ENCODE measurements around the gene ITGBL1.

ITGBL1 gene

DNA sequence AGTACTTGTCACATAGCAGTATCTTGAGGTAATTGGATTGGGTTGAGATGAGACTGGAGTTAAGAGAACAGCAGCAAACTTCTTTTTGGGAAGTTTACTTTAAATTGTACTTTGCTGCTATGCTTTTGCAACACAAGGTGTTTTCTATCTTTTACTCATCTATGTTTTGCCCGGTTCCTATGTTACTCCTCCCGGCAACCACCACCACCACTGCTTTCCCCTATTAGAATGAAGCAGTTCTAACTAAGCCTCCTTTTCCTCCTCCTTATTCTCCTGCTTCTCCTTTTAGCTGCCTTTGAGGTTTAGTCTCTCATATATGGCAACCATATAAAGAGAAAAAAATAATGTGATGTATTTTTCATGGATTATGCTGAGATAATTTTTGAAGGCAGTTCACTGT lies 233.5 kb downstream of the ITGBL1 start:
- in situ Hi-C loops (cut with MboI; ENCODE audit: low sequenced_read_pairs), result no loop called here

DNA sequence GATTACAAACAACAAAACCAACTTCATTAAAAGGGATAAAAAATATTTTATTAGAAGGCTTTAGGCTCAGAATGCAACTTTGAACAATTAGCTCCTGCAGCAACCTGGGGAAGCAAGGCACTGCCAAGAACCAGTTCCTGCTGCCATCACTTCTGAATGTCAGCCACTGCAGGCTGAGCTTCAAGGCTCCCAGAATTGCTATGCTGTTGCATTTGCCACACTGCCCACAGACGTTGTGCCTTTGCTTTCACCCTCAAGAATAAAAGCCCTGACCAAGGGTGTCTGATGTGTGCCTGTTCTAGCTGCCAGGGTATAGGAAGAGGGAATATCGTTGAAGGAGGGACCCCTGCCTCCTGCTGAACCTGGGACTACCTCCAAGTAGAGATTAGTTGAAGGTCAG lies 238.4 kb downstream of the ITGBL1 start:
- in situ Hi-C loops (cut with MboI; ENCODE audit: low sequenced_read_pairs), result no loop called here

DNA sequence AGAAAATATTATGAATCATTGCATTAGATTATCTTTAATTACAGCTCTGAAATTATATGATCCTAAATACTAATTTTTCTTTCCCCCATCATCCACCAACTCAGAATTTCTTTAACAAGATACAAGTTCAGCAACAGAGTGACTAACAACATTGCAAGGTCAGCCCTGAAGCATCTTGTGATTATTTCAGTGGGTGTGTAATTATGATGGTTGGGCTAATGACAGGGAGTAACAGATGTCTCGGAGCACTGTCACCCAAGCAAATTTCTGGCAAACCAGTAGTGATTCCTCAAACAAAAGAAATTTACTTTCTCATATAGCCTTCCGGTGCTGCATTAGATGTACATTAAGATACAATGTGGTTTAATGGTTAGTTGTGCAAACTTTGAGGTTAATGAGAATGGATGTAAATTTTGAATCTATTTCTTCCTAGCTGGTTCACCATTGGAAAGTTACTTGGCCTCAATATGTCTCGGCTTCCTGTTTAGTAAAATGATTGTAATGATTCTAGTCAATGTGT lies 238.9 kb downstream of the ITGBL1 start:
- in situ Hi-C loops (cut with MboI; ENCODE audit: low sequenced_read_pairs), result no loop called here

DNA sequence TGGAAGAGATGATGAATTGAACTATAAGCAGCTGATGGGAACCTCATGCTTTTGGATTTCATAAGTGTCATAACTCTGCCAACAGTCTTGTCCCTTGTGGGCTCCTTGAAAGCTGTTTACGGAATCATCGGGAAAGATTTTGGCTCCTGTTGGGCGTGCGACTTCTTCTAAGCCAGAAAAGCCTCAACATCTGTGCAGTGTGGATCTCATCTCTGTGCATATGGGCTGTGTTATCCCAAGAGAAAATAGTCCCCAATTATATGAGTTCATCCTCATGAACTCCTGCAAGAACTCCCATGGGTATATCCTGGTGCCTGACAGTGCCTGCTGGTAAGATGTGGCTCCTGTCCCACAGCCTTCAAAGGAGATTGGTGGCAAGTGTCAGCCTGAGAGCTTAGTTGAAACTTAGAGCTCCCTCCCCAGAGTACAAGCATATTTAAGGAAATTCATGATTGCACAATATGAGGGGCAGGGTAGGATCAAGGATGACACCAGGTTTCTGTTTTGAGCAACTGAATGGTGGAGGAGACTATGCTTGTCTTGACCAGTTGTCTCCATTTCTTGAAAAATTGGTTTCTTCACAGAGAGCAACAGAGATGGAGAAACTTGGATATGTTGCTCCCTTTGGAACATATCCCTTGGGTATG lies 243.5 kb downstream of the ITGBL1 start:
- in situ Hi-C loops (cut with MboI; ENCODE audit: low sequenced_read_pairs), result no loop called here

DNA sequence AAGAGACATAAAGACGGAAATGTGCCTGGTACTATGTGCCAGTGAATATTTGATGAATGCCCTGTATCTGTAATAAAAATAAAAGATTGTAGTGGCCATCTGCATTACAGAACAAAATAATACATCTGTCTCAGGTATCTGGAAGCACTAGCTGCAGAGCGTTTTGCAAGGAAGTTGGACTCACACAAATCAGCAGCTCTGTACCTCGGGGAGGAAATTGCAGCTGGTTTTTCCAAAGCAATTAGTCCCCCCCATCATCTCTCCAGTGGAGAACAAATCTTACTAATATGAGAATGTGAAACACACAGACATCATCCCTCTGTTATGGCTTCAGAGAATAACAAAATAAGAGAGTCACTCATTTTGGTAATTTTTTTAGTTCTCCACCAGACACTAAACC lies 245.3 kb downstream of the ITGBL1 start:
- in situ Hi-C loops (cut with MboI; ENCODE audit: low sequenced_read_pairs), result no loop called here

DNA sequence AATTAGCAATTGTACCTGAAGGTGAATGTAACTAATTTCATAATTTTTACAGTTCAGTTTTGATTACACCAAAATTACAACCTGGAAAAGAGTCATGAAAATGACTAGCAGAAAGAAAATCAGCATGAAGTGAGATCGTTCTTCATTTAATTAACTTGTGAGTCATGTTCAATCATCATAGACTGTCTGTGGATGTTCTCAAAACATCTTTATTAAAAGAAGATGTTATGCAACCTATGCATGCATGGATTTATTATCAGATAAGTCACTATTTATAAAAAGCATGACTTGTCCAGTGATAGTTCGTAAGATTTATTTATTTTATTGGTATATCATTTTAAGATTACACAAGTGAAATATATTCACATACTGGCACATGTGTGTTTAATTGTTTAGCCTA lies 245.9 kb downstream of the ITGBL1 start:
- in situ Hi-C loops (cut with MboI; ENCODE audit: low sequenced_read_pairs), result no loop called here

DNA sequence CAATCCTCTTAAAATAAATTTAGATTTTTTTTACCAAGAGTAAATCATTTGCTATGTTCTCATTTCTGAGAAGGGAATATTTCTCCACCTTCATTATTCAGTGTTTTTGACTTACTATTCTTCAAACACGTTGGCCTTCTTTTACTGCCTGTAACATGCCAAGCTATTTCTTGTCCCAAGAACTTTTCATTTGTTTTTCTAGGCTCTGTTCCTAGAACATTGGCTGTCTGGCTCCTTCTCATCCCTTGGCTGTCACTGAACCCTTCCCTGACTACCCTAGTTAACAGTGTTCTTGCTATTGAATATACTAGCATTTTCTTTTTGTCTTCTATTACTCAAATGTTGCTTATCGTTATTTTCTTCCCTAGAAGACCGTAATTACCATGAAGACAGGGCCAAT lies 248.1 kb downstream of the ITGBL1 start:
- in situ Hi-C loops (cut with MboI; ENCODE audit: low sequenced_read_pairs), result no loop called here

DNA sequence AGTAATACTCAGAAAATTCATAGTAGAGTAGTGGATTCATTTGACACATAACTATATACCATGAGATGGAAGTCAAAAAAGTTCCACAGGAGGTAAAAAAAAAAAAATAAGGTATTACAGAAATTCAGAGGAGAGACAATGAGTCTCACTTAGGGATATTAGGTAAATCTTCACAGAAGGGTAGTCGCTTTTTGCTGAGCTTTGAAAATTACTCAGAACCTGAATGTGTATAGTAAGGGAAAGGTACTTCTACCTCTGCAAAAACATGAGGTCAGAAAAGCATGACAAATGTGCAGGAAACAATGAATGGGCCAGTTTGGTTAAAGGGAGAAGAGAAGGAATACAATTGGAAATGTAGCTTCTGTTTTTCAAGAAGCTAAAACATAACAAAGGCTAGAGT lies 250.6 kb downstream of the ITGBL1 start:
- in situ Hi-C loops (cut with MboI; ENCODE audit: low sequenced_read_pairs), result no loop called here

DNA sequence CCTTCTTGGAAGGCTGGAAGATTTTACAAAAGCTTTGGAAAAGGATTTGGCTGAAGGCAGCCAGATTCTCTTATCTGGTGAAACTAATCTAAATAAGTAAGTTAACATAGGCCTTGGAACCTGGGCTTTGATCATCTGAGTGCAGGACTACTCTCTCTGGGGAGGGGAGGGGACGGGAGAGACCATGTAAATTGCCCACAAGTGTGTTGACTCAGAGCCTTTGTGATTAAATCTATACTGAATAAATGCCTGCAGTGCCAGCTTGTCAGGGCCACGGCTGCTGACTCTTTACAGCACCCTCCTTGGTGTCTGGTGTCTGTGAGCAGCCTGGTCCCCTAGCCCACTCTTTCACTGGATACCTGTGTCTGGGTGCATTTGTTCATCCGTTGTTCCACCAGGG lies 251.4 kb downstream of the ITGBL1 start:
- in situ Hi-C loops (cut with MboI; ENCODE audit: low sequenced_read_pairs), result no loop called here

DNA sequence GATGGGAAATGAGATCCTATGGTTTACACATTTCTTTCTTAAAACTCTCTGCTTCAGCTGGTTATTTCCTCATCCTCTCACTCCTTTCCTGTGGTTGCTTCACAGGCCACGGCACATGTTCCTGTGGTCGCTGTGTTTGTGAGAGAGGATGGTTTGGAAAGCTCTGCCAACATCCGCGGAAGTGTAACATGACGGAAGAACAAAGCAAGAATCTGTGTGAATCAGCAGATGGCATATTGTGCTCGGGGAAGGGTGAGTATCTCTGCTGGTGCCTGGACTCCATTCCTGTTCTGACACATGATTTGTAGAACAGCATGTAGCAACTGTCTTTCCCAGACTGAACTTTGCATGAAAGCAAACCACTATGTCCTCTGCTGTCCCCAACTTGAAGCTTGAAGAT lies 254.2 kb downstream of the ITGBL1 start:
- in situ Hi-C loops (cut with MboI; ENCODE audit: low sequenced_read_pairs), result no loop called here

DNA sequence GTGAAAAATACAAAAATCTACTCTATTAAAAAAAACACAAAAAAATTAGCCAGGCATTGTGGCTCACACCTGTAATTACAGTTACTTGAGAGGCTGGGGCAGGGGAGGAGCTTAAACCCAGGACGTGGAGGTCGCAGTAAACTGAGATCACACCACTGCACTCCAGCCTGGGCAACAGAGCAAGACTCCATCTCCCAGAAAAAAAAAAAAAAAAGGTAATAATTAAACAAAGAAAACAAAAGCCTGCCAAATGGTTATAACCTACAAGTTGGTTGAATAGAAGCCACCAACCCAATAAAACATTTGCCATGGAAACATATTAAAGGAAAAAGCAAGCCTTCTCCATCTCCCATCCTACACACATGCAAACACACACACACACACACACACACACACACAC lies 255.2 kb downstream of the ITGBL1 start:
- in situ Hi-C loops (cut with MboI; ENCODE audit: low sequenced_read_pairs), result no loop called here

DNA sequence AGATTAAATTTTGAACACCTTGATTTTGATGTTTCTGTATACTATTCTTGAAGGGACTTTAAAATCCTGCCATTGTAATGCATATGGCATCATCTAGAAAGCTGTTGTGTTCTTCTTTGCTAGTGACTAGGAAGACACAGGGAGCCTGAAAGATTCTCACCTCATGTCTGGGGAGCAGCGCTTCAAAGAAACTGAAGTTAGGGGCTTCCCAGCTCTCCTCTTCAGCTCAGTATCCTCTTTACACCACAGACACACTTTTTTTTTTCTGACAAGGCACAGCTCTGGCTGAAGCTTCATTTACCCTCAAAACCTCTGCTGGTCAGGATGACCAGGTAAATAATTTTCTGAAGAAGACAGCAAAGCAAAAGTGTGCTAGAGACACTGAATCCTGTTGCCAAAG lies 255.6 kb downstream of the ITGBL1 start:
- in situ Hi-C loops (cut with MboI; ENCODE audit: low sequenced_read_pairs), result no loop called here

DNA sequence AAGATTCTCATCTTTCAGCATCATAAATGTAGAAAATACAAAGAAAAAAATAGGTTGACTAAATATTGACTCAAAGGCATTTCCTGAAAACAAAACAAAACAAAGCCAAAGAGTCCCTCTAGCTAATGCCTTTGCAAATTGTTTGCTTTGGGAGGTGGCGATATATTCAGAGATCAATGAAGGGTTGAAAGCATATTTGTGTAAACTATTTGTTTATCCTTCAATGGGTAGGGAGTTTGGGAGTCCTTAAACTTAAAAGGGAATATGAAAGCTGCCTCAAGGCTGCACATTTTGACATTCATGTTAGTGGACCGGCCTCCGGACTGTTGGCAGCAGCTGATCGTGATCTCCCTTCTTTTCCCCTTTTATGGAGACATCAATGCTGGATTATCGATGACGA lies 257.5 kb downstream of the ITGBL1 start:
- in situ Hi-C loops (cut with MboI; ENCODE audit: low sequenced_read_pairs), result no loop called here

DNA sequence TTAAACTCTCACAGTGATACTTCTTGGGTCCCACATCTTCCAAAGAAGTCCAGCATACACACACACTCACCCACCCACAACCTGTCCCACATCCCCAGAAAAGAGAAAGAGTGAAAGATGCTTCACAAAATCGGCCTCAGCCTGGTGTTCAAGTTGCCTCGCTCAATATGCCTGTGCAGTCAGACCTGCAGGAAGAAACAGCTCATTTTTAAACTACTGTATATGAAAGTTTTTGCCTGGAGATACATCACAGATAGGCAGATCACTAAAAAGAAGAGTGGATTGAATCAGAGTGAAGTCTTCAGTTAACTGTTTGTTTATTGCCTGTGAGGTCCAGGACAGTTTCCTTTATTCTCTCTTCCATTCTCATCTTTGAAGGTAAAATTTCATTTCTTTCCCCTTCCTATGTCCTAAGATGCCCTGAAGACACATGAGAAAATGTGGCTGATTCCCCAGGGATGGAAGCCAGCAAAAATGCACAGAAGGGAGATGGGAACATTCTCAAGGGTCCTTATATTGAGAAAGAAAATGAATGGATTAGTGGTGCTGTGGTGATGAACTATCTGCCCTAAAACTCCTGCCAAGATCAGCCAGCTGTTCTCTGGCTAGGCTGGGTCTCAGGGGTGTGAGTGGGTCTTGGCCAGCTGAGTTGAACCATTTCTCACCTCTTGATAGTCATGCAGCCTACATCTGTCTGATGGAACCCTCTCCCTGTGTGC lies 259.0 kb downstream of the ITGBL1 start:
- in situ Hi-C loops (cut with MboI; ENCODE audit: low sequenced_read_pairs), result no loop called here

DNA sequence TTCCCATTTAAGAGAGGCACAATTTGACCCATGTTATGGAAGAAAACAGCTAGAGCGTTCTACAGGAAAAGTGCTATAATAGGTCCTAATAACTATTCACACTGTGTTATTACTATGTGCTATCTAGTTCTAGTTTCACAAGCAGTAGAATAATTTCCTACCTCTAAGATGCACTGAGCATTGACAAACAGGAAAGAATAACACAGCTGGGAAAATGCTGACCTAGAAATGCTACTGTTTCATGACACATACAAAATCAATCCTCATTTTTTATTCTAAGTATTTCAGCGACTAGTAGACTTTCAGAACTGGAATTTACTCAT lies 259.5 kb downstream of the ITGBL1 start:
- in situ Hi-C loops (cut with MboI; ENCODE audit: low sequenced_read_pairs), result no loop called here

DNA sequence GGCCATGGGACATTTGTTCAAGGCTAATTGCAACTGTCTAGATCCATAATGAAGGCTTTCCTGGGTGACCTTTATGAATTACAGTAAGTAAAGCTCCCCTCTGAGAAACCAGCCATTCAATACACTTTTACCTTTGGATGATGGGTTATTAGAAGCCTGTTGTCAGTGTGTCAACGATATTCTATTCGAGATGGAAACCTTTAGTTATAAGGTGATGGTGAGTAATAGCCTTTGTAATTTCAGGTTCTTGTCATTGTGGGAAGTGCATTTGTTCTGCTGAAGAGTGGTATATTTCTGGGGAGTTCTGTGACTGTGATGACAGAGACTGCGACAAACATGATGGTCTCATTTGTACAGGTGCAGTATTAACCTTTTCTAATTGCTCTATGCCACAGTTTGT lies 261.7 kb downstream of the ITGBL1 start:
- in situ Hi-C loops (cut with MboI; ENCODE audit: low sequenced_read_pairs), result no loop called here

DNA sequence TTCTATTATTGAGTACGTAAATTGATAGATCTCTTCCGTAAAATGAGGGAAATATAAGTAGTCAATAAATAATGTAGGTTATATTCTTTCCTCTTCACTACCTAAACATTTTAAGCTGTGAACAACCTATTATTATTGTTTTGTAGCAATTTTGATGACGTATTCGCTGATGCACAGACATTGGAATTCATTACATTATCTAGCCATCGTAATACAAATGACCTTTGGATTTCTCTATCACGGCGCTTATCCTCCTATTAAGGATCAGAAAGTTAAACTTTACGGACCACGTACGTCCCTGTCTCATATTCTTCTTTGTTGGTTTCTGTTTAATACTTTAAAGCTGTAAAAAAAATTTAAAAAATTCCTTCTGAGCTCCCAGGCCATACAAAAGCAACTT lies 264.9 kb downstream of the ITGBL1 start:
- in situ Hi-C loops (cut with MboI; ENCODE audit: low sequenced_read_pairs), result no loop called here

DNA sequence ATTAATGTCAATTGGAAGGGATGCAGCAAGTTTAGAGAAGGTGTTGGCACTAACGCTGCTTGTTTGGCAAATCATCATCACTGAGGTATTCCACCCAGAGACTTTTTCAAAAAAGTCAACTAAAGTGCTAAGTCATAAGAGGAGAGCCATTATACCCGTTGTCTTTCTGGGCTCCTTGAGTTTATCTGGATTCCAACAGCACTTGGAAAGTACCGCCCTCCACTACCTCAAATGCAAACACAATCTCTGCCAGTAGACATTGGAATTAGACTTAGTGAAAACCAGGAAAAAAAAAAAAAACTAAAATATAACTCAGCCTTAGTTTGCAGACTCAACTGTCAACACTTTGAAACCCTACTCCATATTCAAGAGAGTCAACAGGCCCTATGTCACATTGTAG lies 266.0 kb downstream of the ITGBL1 start:
- in situ Hi-C loops (cut with MboI; ENCODE audit: low sequenced_read_pairs), result no loop called here

DNA sequence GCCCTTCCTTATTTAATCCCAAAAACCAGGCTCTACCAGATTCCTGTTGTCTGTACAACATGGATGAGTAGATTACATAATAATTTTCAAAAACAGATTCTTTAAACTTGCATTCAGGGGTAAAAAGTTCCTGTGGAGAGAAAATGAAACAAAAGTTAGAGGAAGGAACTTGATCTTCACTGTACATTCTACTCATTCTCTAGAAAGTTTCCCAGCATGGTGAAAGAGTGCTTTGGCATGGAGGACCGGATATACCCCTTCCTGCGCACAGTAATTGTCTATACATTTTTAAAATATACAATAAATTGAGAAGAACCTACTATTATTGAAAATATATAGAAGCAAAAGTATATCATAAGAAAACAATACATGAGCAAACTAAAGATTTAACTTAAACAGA lies 274.2 kb downstream of the ITGBL1 start:
- in situ Hi-C loops (cut with MboI; ENCODE audit: low sequenced_read_pairs), result no loop called here

DNA sequence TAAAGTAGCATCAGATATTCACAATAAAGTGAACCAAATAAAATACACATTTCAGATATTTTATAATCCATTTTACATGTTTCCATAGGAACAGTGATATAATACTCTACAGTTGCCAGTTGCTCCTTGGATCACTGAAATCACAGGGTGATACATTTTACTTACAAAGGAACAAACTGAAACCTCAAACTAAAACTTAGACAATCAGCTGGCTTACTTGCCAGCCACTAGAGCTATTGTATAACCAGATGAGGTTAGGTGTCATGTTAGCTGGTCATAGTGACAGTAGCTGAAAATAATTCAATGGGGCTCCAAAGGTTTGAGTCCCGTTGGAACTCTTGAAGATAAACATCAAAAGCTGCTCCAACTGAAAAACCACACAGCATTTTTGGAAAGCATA lies 274.6 kb downstream of the ITGBL1 start:
- in situ Hi-C loops (cut with MboI; ENCODE audit: low sequenced_read_pairs), result no loop called here

DNA sequence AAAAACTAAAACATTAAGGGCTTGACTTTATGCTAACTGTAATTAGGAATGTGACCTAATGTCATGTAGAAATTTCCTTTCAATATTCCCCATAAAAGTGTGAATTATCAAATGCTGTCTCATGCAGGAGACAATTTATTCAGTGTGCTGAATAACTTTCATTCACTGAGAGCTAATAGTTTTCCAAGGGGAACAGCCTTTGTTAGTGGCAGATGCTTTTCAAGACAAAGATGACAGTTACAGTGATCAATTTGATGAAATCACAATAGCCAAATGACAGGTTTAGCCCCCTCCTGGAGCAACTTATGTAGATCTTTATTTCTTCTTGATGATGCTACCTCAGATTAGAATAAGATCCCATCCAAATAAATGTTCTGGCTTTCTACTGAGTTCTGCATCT lies 275.5 kb downstream of the ITGBL1 start:
- in situ Hi-C loops (cut with MboI; ENCODE audit: low sequenced_read_pairs), result no loop called here

DNA sequence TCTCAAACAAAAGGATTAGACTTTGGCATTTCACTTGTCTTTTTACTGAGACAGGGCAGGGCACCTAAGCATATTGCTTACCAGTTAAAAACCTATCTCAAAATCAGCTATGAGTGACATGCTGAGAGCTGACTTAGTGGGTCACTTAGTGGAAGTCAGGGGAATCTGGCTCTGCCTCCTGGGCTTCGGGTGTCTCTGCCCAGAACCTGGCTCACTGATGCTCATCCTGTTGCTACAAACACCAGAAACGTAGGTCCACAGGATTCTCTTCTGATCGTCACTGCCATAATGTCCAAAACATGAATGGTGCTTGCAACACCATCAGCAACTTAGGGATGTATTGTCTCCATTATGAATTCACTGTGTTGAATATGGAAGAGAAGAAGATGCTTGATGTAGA lies 276.1 kb downstream of the ITGBL1 start:
- in situ Hi-C loops (cut with MboI; ENCODE audit: low sequenced_read_pairs), result no loop called here

Measured in HL-60/S4 treated with retinoic acid at 250 ng/mL for 4 days and 3 days (cell line).